Smooth muscle cell (in vitro differentiated cells): ENCODE results near the gene MRGPRE. TPM values are rescaled to one million over a fixed set of nuclear protein-coding genes. Genes with fewer than 3 reads are reported as not detected.

ENCODE experiments used
- DNase-seq: peaks from one replicate; lab custom pipeline; 2025; ENCODE audit not compliant: unreplicated experiment; lab: John Stamatoyannopoulos, UW
- H2AFZ ChIP-seq: fragments of 200-600 bp; sonication (generic); 2 replicates; pipeline ENCODE4 v1.6.0; 2016; ENCODE audit warnings: antibody characterized with exemption, low read depth, mild to moderate bottlenecking
- H3F3A ChIP-seq: fragments of 200-600 bp; sonication (generic); 2 replicates; pipeline ENCODE4 v1.6.0; 2017; ENCODE audit warnings: antibody characterized with exemption, low read depth
- H3K27ac ChIP-seq: fragments of 200-600 bp; sonication (generic); 2 replicates; pipeline ENCODE4 v1.5.1; 2016; ENCODE audit warnings: low read depth, mild to moderate bottlenecking
- H3K27me3 ChIP-seq: fragments of 200-600 bp; sonication (generic); 2 replicates; pipeline ENCODE4 v1.6.1; 2016; ENCODE audit warnings: low read depth, mild to moderate bottlenecking
- H3K36me3 ChIP-seq: fragments of 200-600 bp; sonication (generic); 2 replicates; pipeline ENCODE4 v1.5.1; 2016; ENCODE audit warnings: low read depth
- H3K4me1 ChIP-seq: fragments of 200-600 bp; sonication (generic); 2 replicates; pipeline ENCODE4 v1.5.1; 2016; ENCODE audit warnings: low read depth
- H3K4me2 ChIP-seq: fragments of 200-600 bp; sonication (generic); 2 replicates; pipeline ENCODE4 v1.6.0; 2016; ENCODE audit warnings: mild to moderate bottlenecking
- H3K4me3 ChIP-seq: fragments of 200-600 bp; sonication (generic); 2 replicates; pipeline ENCODE4 v1.5.1; 2016; ENCODE audit warnings: mild to moderate bottlenecking
- H3K79me2 ChIP-seq: fragments of 200-600 bp; sonication (generic); 2 replicates; pipeline ENCODE4 v1.6.0; 2016; ENCODE audit warnings: low read depth, mild to moderate bottlenecking
- H3K9ac ChIP-seq: fragments of 200-600 bp; sonication (generic); 2 replicates; pipeline ENCODE4 v1.6.0; 2016; ENCODE audit warnings: low read depth
- H3K9me3 ChIP-seq: fragments of 200-600 bp; sonication (generic); replicated peaks from 2 replicates; pipeline ENCODE4 v1.5.1; 2016; ENCODE audit warnings: low read depth
- H4K20me1 ChIP-seq: fragments of 200-600 bp; sonication (generic); 2 replicates; pipeline ENCODE4 v1.6.0; 2016; ENCODE audit warnings: low read depth
- WGBS: methylation state at CpG from one replicate; pipeline ENCODE4 v1.1.7; 2016; ENCODE audit warnings: low lambda C conversion rate; 5-methylcytosine and 5-hydroxymethylcytosine counted together
- polyA plus RNA-seq: library from polyadenylated mRNA; unstranded; fragments of >200 nt; fragmentation: Nextera tagmentation; extraction: Ambion mirVana; gene quantifications from 2 replicates; pipeline ENCODE4 v1.2.1, GENCODE V29; 2016
- total RNA-seq: library from RNA; depleted of rRNA; stranded (reverse); fragments of >200 nt; gene quantifications from 2 replicates; pipeline ENCODE4 v1.2.3, GENCODE V29; 2014
- TF ChIP-seq, protein P1 (sequence below): fragments of 200-600 bp; sonication (generic); IDR thresholded peaks from 2 replicates; pipeline ENCODE4 v1.5.1; 2017; ENCODE audit warnings: borderline replicate concordance, mild to moderate bottlenecking, antibody characterized with exemption; ENCODE audit not compliant: insufficient read depth, poor library complexity, severe bottlenecking

The MRGPRE gene
- total and polyA plus RNA-seq, 2 experiments from 2014 or later: not detected

DNA sequence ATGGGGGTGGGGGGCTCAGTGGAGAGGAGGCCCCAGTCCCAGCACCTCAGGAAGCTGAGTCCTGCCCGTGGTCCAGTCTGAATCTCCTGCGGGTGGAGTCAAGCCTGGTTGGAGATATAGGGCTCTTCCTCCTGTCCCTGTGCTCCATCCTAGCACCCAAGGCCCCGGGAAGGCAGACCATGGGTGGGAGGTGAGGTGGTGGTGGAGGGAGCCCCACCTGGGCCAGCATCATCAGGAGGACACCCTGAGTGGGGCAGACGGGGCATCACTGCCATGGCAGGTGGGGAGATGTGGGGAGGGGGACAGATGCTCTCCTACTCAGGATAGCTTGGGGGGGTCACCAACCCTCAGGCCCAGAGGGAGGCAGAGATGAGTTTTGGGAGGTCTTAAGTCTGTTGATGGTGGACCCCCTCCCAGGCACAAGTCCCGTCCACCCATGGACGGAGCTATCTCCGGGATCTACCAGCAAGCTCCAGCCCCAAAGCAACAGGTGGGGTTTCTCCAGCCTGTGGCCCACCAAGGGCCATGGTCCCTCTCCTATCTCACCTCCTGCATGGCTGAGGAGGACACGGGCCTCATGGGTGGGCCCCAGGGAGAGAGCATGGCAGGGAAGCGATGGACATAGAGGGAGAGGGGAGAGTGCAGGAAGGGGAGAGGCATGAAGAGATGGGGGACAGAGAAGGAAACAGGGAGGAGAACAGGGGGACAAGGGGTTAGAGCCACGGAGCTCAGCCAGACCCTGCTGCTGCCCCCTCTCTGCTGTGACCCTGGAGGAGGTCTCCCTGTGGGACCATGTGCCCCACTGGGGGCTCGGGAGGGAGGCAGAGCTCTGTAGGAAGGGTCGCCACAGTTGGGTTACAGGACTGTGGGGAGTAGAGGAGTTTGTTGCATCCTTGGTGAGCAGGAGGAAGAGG, 1.3 kb downstream of the MRGPRE start:
- Histone ChIP-seq H2AFZ (no peak overlapping the region), H3K4me2 (no peak overlapping the region), H3K36me3 (no peaks in the 10 kb centered on the region), H3K9ac (no peak overlapping the region), H4K20me1 (no peaks in the 10 kb centered on the region), H3K9me3 (no peaks in the 10 kb centered on the region), H3F3A (no peaks in the 10 kb centered on the region), H3K4me3 (no peak overlapping the region), H3K4me1 (no peaks in the 10 kb centered on the region), H3K27me3 (no peaks in the 10 kb centered on the region), H3K79me2 (no peaks in the 10 kb centered on the region), H3K27ac (no peak overlapping the region)
- 93% methylated on average over 10 of the region's 12 CpGs for WGBS
- no peak for DNase-seq
- TF ChIP-seq, protein P1, sequence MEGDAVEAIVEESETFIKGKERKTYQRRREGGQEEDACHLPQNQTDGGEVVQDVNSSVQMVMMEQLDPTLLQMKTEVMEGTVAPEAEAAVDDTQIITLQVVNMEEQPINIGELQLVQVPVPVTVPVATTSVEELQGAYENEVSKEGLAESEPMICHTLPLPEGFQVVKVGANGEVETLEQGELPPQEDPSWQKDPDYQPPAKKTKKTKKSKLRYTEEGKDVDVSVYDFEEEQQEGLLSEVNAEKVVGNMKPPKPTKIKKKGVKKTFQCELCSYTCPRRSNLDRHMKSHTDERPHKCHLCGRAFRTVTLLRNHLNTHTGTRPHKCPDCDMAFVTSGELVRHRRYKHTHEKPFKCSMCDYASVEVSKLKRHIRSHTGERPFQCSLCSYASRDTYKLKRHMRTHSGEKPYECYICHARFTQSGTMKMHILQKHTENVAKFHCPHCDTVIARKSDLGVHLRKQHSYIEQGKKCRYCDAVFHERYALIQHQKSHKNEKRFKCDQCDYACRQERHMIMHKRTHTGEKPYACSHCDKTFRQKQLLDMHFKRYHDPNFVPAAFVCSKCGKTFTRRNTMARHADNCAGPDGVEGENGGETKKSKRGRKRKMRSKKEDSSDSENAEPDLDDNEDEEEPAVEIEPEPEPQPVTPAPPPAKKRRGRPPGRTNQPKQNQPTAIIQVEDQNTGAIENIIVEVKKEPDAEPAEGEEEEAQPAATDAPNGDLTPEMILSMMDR: no peak

- Histone ChIP-seq H3K4me1 (no peaks in the 10 kb centered on the region), H3K9ac (no peak overlapping the region), H3K36me3 (no peaks in the 10 kb centered on the region), H3K4me2 (no peak overlapping the region), H3F3A (no peaks in the 10 kb centered on the region), H3K27me3 (no peaks in the 10 kb centered on the region), H3K79me2 (no peaks in the 10 kb centered on the region), H4K20me1 (no peaks in the 10 kb centered on the region), H3K27ac (no peak overlapping the region), H3K9me3 (no peaks in the 10 kb centered on the region), H3K4me3 (no peak overlapping the region), H2AFZ (no peak overlapping the region)
- TF ChIP-seq, protein P1: no peak
- DNase-seq: no peak
- WGBS: 96% methylated on average over 21 of the region's 21 CpGs
Measured at GRCh38 chr11:3229673-3230630, 2.3 kb downstream of the MRGPRE start.

- H3K27me3 ChIP-seq: no peaks in the 10 kb centered on the region
- WGBS: 96% methylated on average over 19 of the region's 23 CpGs
- H3K9ac ChIP-seq: no peak overlapping the region
- no peak overlapping the region for H3K4me3 ChIP-seq
- H3F3A ChIP-seq: no peaks in the 10 kb centered on the region
- no peaks in the 10 kb centered on the region for H4K20me1 ChIP-seq
- H3K4me2 ChIP-seq: no peak overlapping the region
- TF ChIP-seq, protein P1: no peak
- no peaks in the 10 kb centered on the region for H3K36me3 ChIP-seq
- no peak overlapping the region for H2AFZ ChIP-seq
- no peaks in the 10 kb centered on the region for H3K79me2 ChIP-seq
- H3K9me3 ChIP-seq: no peaks in the 10 kb centered on the region
- H3K4me1 ChIP-seq: no peaks in the 10 kb centered on the region
- DNase-seq: no peak
- no peak overlapping the region for H3K27ac ChIP-seq
Measured at GRCh38 chr11:3228445-3228829, 3.8 kb downstream of the MRGPRE start.
